ENCODE data around the gene ZSCAN4. TPM values are rescaled to one million over a fixed set of nuclear protein-coding genes. Genes with fewer than 3 reads are reported as not detected.

ZSCAN4 gene
- total RNA-seq, 1 donor from 2014 or later, result 0.16 TPM

DNA sequence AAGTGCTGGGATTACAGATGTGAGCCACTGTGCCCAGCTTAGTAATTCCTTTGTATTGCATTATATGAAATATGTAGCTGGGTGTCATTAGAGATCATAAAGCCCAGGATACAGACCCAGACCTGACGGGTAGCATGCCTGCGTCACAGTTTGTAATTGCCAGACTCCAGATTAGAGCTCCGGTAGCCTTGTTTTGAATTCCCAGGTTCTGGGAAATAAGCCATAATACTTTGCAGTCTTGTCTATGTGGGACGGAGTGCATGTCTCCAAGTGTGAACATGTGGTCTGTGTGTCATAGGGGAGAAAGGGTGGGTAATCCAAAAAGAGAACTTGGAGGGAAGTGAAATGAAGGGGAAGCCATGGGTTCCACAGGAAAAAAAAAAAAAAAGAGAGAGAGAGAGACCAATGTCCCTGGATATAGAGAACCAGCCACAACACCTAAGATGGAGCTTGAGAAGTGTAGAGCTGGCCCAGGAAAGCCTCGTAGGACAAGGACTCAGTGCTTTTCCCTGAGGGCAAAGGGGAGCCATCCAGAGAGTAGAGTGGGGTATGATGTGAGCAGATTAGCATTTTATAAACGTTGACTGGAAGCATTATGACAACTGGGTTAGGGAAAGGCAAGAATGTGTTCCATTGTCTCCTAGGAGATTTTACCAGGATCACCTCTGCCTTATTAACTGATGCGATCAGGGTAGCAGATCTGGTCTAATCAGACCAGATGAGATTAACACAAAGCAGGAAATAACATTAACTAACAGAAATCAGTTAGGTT, 2.6 kb downstream of the ZSCAN4 start:
- intact Hi-C loops (cut with DNase I), result no loop called here
- DNase-seq (ENCODE audit: low spot score), result no peak

GRCh38 chr19:57672466-57672865, 3.7 kb downstream of the ZSCAN4 start:
- intact Hi-C loops (cut with DNase I), result no loop called here
- no peak for DNase-seq (ENCODE audit: low spot score)

- no peak for DNase-seq (ENCODE audit: low spot score)
- intact Hi-C loops (cut with DNase I), result no loop called here
Measured at GRCh38 chr19:57675881-57676280, 7.1 kb downstream of the ZSCAN4 start.

GRCh38 chr19:57682226-57682766, 13.6 kb downstream of the ZSCAN4 start:
- DNase-seq (ENCODE audit: low spot score), result no peak
- intact Hi-C loops (cut with DNase I), result no loop called here

DNA sequence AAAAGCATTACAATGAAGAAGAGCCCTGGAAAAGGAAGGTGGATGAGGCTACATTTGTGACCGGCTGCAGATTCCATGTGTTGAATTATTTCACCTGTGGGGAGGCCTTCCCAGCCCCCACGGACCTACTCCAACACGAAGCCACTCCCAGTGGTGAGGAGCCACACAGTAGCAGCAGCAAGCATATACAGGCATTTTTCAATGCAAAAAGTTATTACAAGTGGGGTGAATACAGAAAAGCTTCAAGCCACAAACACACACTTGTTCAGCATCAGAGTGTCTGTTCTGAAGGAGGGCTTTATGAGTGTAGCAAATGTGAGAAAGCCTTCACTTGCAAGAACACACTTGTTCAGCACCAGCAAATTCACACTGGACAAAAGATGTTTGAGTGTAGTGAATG, 18.0 kb downstream of the ZSCAN4 start:
- DNase-seq (ENCODE audit: low spot score), result no peak
- intact Hi-C loops (cut with DNase I), result no loop called here

DNA sequence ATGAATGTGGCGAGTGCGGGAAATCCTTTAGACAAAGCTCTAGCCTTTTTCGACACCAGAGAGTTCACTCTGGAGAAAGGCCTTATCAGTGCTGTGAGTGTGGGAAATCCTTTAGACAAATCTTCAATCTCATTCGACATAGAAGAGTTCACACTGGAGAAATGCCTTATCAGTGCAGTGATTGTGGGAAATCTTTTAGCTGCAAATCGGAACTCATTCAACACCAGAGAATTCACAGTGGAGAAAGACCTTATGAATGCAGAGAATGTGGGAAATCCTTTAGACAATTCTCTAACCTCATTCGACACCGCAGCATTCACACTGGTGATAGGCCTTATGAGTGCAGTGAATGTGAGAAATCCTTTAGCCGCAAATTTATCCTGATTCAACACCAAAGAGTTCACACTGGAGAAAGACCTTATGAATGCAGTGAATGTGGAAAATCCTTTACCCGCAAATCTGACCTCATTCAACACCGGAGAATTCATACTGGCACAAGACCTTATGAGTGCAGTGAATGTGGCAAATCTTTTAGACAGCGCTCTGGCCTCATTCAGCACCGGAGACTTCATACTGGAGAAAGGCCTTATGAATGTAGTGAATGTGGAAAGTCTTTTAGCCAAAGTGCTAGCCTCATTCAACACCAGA, 18.8 kb downstream of the ZSCAN4 start:
- DNase-seq (ENCODE audit: low spot score), result no peak
- intact Hi-C loops (cut with DNase I), result no loop called here

DNA sequence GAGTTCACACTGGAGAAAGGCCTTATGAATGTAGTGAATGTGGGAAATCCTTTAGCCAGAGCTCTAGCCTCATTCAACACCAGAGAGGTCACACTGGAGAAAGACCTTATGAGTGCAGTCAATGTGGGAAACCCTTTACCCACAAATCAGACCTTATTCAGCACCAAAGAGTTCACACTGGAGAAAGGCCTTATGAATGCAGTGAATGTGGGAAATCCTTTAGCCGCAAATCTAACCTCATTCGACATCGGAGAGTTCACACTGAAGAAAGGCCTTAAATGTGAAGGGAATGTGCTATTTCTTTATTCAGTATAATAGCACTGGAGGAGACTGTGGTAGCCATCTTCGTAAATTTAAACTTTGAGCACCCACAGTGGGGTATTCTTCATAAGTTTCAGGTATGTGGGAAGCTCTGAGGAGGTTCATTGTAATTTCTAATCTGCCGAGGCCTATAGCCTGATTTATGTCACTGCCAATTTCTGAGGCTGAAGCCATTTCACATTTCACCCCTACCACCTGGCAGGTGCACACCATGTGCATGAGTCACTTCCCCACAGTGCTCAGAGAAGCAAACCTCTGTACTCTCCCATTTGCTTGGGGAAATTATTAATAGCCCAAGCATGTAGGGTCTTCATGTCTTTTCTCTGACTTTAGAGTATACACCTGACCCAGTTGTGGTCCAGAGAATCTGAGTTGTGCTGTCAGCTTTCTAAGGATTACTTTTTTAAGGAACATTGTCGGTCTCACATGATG, 19.5 kb downstream of the ZSCAN4 start:
- intact Hi-C loops (cut with DNase I), result no loop called here
- DNase-seq (ENCODE audit: low spot score), result no peak

DNA sequence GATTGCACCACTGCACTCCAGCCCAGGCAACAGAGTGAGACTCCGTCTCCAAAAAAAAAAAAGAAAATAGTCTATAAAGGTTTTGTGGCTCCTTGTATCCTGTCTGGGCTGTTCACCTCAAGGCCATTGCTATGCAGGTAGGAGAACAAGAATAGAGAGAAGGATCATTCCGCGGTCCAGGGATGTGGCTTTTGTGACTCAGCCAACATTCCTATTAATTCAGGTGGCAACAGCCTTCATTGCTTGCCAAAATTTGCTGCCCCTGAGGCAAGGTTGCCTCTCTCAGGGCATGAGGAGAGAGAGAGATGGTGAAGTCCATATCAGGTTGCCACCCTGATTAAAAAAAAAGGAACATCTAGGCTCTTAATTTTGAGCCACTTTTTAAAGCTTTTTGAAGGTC, 21.0 kb downstream of the ZSCAN4 start:
- intact Hi-C loops (cut with DNase I), result no loop called here

GRCh38 chr19:57701625-57702024, 32.9 kb downstream of the ZSCAN4 start:
- intact Hi-C loops (cut with DNase I), result no loop called here
- no peak for DNase-seq (ENCODE audit: low spot score)

More for the DNA sequence above, 21.0 kb downstream of the ZSCAN4 start:
- no peak for DNase-seq (ENCODE audit: low spot score)

GRCh38 chr19:57706346-57706745, 37.6 kb downstream of the ZSCAN4 start:
- no peak for DNase-seq (ENCODE audit: low spot score)
- intact Hi-C loops (cut with DNase I), result no loop called here

GRCh38 chr19:57708641-57709361, 40.1 kb downstream of the ZSCAN4 start, which contains the start of gene ZNF154:
Gene ZNF154 (minus strand): TSS chr19:57709204. CDS start chr19:57708971, 233 bp downstream.
- DNase-seq (ENCODE audit: low spot score), result peak; percentile 78
- intact Hi-C loops (cut with DNase I), result no loop called here

GRCh38 chr19:57709616-57710015, 40.9 kb downstream of the ZSCAN4 start:
- intact Hi-C loops (cut with DNase I), result no loop called here
- no peak for DNase-seq (ENCODE audit: low spot score)

GRCh38 chr19:57712222-57712621, 43.5 kb downstream of the ZSCAN4 start:
- no peak for DNase-seq (ENCODE audit: low spot score)
- intact Hi-C loops (cut with DNase I), result no loop called here

- DNase-seq (ENCODE audit: low spot score), result no peak
- intact Hi-C loops (cut with DNase I), result no loop called here
Measured at GRCh38 chr19:57719424-57719823, 50.7 kb downstream of the ZSCAN4 start.

DNA sequence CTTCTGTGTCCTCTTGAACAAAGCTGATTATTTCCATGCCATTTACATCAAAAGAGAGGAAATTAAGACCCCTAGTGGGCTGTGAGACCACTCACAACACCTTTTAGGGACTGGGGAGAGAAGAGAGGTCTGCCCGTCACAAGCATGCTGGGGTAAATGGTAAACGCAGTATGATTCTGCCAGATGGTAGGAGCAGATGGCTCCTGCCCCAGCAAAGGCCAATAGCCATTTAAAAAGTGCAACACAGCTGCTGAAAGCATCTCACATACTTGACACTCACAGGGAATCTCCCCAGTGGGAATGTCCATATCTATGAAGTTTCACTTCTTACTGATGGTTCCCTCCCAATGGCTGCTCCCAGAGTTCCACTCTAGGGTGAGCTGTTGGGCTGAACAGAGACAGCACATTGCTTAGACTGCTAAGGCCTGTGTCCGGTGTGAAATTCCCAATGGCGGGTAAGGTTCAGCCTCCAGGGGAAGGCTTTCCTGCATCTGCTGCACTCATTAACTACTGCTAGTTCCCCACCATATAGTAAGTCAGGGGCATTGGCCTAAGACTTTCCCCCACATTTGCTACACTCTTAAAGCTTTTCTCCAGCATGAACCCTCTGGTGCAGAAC, 51.3 kb downstream of the ZSCAN4 start:
- no peak for DNase-seq (ENCODE audit: low spot score)
- intact Hi-C loops (cut with DNase I), result no loop called here

- intact Hi-C loops (cut with DNase I), result no loop called here
- no peak for DNase-seq (ENCODE audit: low spot score)
Measured at GRCh38 chr19:57720878-57721277, 52.1 kb downstream of the ZSCAN4 start.

Data from cardiac septum (tissue), 1 donor.